Measurements from ENCODE around the gene SBK3.
"Not testable (repeated sequence)": the region's sequence is repeated elsewhere in the genome, so short reads cannot be mapped to it uniquely, and the experiment has no call there.

Gene SBK3

GRCh38 chr19:55502197-55502952 is 43.0 kb downstream of the SBK3 start:
- Histone ChIP-seq H3K27ac (no peak overlapping the region), H3K9ac (ENCODE audit: insufficient read length) (no peak overlapping the region), H3K9me3 (ENCODE audit: low read depth, low read length) (no peaks in the 10 kb centered on the region), H3K4me3 (no peak overlapping the region), H3K36me3 (ENCODE audit: insufficient read depth, low read length) (no peaks in the 10 kb centered on the region)
- no peak for DNase-seq (ENCODE audit: low read depth, low spot score)
- TF ChIP-seq EZH2 (IDR thresholded peaks at IDR 0.05) (no peak), POLR2AphosphoS5 (IDR thresholded peaks at IDR 0.05; ENCODE audit: borderline replicate concordance, low read depth, low read length) (no peak), FOXP2 (optimal IDR thresholded peaks at IDR 0.05; ENCODE audit: control extremely low read depth, extremely low read length, insufficient read depth) (no peak)

- H3K9ac ChIP-seq (ENCODE audit: insufficient read length) = no peak overlapping the region
- no peaks in the 10 kb centered on the region for H3K9me3 ChIP-seq (ENCODE audit: low read depth, low read length)
- TF ChIP-seq POLR2AphosphoS5 (IDR thresholded peaks at IDR 0.05; ENCODE audit: borderline replicate concordance, low read depth, low read length) = no peak
- TF ChIP-seq FOXP2 (optimal IDR thresholded peaks at IDR 0.05; ENCODE audit: control extremely low read depth, extremely low read length, insufficient read depth) = no peak
- no peak for TF ChIP-seq EZH2 (IDR thresholded peaks at IDR 0.05)
- DNase-seq (ENCODE audit: low read depth, low spot score) = no peak
- no peak overlapping the region for H3K4me3 ChIP-seq
- no peak overlapping the region for H3K27ac ChIP-seq
- no peaks in the 10 kb centered on the region for H3K36me3 ChIP-seq (ENCODE audit: insufficient read depth, low read length)
Measured at GRCh38 chr19:55500368-55500952, 44.9 kb downstream of the SBK3 start.

- no peak for TF ChIP-seq FOXP2 (optimal IDR thresholded peaks at IDR 0.05; ENCODE audit: control extremely low read depth, extremely low read length, insufficient read depth)
- TF ChIP-seq POLR2AphosphoS5 (IDR thresholded peaks at IDR 0.05; ENCODE audit: borderline replicate concordance, low read depth, low read length) = no peak
- no peak for TF ChIP-seq EZH2 (IDR thresholded peaks at IDR 0.05)
- H3K9ac ChIP-seq (ENCODE audit: insufficient read length) = no peak overlapping the region
Measured at GRCh38 chr19:55498246-55498840, 47.0 kb downstream of the SBK3 start.

DNA sequence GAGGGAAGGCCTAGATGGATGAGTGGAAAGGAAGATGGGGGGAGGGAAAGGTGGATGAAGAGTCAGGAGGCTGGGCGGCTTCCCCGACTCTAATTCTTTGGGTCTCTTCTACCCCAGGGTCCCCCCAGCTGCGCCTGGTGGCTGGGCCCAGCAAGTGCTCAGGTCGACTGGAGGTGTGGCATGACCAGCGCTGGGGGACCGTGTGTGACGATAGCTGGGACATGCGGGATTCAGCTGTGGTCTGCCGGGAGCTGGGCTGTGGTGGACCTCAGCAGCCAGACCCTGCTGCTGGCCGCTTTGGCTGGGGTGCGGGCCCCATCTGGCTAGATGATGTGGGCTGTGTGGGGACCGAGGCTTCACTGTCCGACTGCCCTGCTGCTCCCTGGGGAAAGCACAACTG is 47.6 kb downstream of the SBK3 start:
- TF ChIP-seq FOXP2 (optimal IDR thresholded peaks at IDR 0.05; ENCODE audit: control extremely low read depth, extremely low read length, insufficient read depth) (no peak), POLR2AphosphoS5 (IDR thresholded peaks at IDR 0.05; ENCODE audit: borderline replicate concordance, low read depth, low read length) (no peak), EZH2 (IDR thresholded peaks at IDR 0.05) (no peak)
- no peak overlapping the region for H3K4me3 ChIP-seq
- no peaks in the 10 kb centered on the region for H3K36me3 ChIP-seq (ENCODE audit: insufficient read depth, low read length)
- H3K9ac ChIP-seq (ENCODE audit: insufficient read length) = no peak overlapping the region
- no peak overlapping the region for H3K27ac ChIP-seq
- no peaks in the 10 kb centered on the region for H3K9me3 ChIP-seq (ENCODE audit: low read depth, low read length)
- no peak for DNase-seq (ENCODE audit: low read depth, low spot score)

More at GRCh38 chr19:55498246-55498840, 47.0 kb downstream of the SBK3 start:
- Histone ChIP-seq H3K9me3 (ENCODE audit: low read depth, low read length) (no peaks in the 10 kb centered on the region), H3K4me3 (no peak overlapping the region), H3K27ac (no peak overlapping the region), H3K36me3 (ENCODE audit: insufficient read depth, low read length) (no peaks in the 10 kb centered on the region)
- DNase-seq (ENCODE audit: low read depth, low spot score) = no peak

GRCh38 chr19:55496820-55497219 is 48.5 kb downstream of the SBK3 start:
- not testable (repeated sequence) for H3K9ac ChIP-seq (ENCODE audit: insufficient read length); H3K4me3 ChIP-seq; H3K9me3 ChIP-seq (ENCODE audit: low read depth, low read length); H3K27ac ChIP-seq; DNase-seq (ENCODE audit: low read depth, low spot score); H3K36me3 ChIP-seq (ENCODE audit: insufficient read depth, low read length)

DNA sequence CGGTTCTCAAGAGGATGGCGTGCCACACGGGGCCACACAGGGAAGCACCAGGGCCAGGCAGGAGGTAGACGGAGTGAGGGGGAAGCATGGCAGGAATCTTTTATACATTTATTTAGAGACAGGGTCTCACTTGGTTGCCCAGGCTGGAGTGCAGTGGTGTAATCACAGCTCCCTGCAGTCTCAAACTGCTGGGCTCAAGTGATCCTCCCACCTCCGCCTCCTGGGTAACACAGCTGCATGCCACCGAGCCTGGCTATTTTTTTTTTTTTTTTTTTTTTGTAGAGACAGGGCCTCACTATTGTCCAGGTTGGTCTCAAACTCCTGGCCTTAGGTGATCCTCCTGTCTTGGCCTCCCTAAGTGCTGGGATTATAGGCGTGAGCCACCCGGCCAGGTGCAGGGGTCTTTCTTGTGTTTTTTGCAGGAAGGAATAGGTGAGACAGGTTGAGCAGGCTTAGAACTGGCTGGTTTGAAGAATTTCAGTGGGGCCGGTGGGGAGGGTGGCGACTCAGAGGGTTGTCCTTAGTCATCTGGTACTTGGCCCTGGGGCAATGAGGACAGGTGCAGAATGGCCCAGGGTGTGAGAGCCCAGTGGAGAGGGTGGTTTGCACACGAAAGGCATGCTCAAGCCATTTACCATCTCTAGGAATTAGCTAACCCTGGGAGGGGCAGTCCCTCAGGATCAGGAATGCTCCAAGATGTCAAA is 49.5 kb downstream of the SBK3 start:
- TF ChIP-seq FOXP2 (optimal IDR thresholded peaks at IDR 0.05; ENCODE audit: control extremely low read depth, extremely low read length, insufficient read depth) (no peak), POLR2AphosphoS5 (IDR thresholded peaks at IDR 0.05; ENCODE audit: borderline replicate concordance, low read depth, low read length) (no peak), EZH2 (IDR thresholded peaks at IDR 0.05) (no peak)
- Histone ChIP-seq H3K9me3 (ENCODE audit: low read depth, low read length) (no peaks in the 10 kb centered on the region), H3K27ac (no peak overlapping the region), H3K9ac (ENCODE audit: insufficient read length) (no peak overlapping the region), H3K4me3 (no peak overlapping the region), H3K36me3 (ENCODE audit: insufficient read depth, low read length) (no peaks in the 10 kb centered on the region)
- DNase-seq (ENCODE audit: low read depth, low spot score) = no peak

GRCh38 chr19:55494172-55494761 is 51.1 kb downstream of the SBK3 start:
- H3K4me3 ChIP-seq = no peak overlapping the region
- H3K27ac ChIP-seq = no peak overlapping the region
- DNase-seq (ENCODE audit: low read depth, low spot score) = no peak
- TF ChIP-seq EZH2 (IDR thresholded peaks at IDR 0.05) = no peak
- no peak for TF ChIP-seq POLR2AphosphoS5 (IDR thresholded peaks at IDR 0.05; ENCODE audit: borderline replicate concordance, low read depth, low read length)
- no peak for TF ChIP-seq FOXP2 (optimal IDR thresholded peaks at IDR 0.05; ENCODE audit: control extremely low read depth, extremely low read length, insufficient read depth)
- no peak overlapping the region for H3K9ac ChIP-seq (ENCODE audit: insufficient read length)
- H3K9me3 ChIP-seq (ENCODE audit: low read depth, low read length) = no peaks in the 10 kb centered on the region
- no peaks in the 10 kb centered on the region for H3K36me3 ChIP-seq (ENCODE audit: insufficient read depth, low read length)

- Histone ChIP-seq H3K36me3 (ENCODE audit: insufficient read depth, low read length) (no peaks in the 10 kb centered on the region), H3K9me3 (ENCODE audit: low read depth, low read length) (no peaks in the 10 kb centered on the region), H3K9ac (ENCODE audit: insufficient read length) (no peak overlapping the region), H3K4me3 (no peak overlapping the region), H3K27ac (no peak overlapping the region)
- TF ChIP-seq POLR2AphosphoS5 (IDR thresholded peaks at IDR 0.05; ENCODE audit: borderline replicate concordance, low read depth, low read length) = no peak
- no peak for TF ChIP-seq EZH2 (IDR thresholded peaks at IDR 0.05)
- TF ChIP-seq FOXP2 (optimal IDR thresholded peaks at IDR 0.05; ENCODE audit: control extremely low read depth, extremely low read length, insufficient read depth) = no peak
- DNase-seq (ENCODE audit: low read depth, low spot score) = no peak
Measured at GRCh38 chr19:55493645-55494171, 51.6 kb downstream of the SBK3 start.

Measured in SK-N-MC (cell line).